ENCODE measurements around the gene ROPN1. TPM values are rescaled to one million over a fixed set of nuclear protein-coding genes. Genes with fewer than 3 reads are reported as not detected.
"Not testable (repeated sequence)": the region's sequence is repeated elsewhere in the genome, so short reads cannot be mapped to it uniquely, and the experiment has no call there.

Gene ROPN1
- total RNA-seq, 1 donor from 2014 or later, result not detected

DNA sequence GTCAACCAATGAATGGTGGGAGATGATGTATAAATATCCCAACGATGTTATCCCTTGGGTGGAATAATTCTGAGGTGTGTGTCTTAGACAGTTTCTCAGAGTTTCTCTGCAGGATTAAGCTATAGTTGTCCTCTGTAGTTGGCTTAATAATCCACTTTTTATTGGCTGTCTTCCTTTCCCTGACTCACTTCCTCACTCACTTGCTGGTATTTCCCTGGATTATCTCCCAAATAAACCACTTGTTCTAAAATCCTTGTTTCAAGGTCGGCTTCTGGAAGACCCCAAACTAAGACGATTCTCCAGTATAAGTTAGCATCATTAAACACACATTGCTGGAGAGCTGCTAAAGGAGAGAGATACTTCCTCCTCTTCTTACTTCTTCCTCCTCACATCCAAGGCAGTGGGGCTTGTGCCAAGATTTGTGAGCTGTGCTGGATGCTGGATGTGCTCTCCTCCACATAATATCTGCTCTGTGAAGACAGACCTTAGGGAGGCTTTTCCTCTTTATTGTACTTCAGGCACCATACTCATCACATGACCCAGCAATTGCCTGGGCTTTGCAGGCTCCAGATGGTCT lies 22.5 kb upstream of the ROPN1 start:
- H3K36me3 Mint-ChIP-seq (ENCODE audit: low read depth, unreplicated experiment), result no peaks in the 10 kb centered on the region
- peaks cover 19% of the 10 kb centered on the region for H3K4me1 Mint-ChIP-seq (ENCODE audit: unreplicated experiment)
- TF ChIP-seq, protein P1, sequence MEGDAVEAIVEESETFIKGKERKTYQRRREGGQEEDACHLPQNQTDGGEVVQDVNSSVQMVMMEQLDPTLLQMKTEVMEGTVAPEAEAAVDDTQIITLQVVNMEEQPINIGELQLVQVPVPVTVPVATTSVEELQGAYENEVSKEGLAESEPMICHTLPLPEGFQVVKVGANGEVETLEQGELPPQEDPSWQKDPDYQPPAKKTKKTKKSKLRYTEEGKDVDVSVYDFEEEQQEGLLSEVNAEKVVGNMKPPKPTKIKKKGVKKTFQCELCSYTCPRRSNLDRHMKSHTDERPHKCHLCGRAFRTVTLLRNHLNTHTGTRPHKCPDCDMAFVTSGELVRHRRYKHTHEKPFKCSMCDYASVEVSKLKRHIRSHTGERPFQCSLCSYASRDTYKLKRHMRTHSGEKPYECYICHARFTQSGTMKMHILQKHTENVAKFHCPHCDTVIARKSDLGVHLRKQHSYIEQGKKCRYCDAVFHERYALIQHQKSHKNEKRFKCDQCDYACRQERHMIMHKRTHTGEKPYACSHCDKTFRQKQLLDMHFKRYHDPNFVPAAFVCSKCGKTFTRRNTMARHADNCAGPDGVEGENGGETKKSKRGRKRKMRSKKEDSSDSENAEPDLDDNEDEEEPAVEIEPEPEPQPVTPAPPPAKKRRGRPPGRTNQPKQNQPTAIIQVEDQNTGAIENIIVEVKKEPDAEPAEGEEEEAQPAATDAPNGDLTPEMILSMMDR (IDR thresholded peaks at IDR 0.05; ENCODE audit: unreplicated experiment), result no peak
- H3K4me3 Mint-ChIP-seq (ENCODE audit: unreplicated experiment), result no peak overlapping the region
- no peak overlapping the region for H3K27ac Mint-ChIP-seq (ENCODE audit: unreplicated experiment)
- no peak for DNase-seq (ENCODE audit: low spot score)
- no peaks in the 10 kb centered on the region for H3K27me3 Mint-ChIP-seq (ENCODE audit: unreplicated experiment)
- no peaks in the 10 kb centered on the region for H3K9me3 Mint-ChIP-seq (ENCODE audit: unreplicated experiment)

DNA sequence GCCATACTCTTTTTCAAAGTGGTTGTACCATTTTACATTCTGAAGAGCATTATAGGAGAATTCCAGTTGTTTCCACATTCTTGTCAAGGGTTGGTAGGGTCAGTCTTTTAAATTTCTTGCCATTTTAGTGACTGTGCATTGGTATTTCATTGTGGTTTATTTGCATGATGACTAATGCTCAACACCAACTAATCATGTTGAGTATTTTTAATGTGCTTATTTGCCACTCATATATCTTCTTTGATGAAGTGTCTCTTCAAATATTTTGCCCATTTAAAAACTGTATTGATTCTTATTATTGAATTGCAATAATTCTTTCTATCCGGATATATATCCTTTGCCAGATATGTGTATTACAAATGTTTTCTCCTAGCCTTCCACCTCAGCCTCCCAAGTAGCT lies 16.4 kb upstream of the ROPN1 start:
- not testable (repeated sequence) for H3K27me3 Mint-ChIP-seq (ENCODE audit: unreplicated experiment); DNase-seq (ENCODE audit: low spot score); H3K4me3 Mint-ChIP-seq (ENCODE audit: unreplicated experiment); H3K36me3 Mint-ChIP-seq (ENCODE audit: low read depth, unreplicated experiment); H3K9me3 Mint-ChIP-seq (ENCODE audit: unreplicated experiment); H3K4me1 Mint-ChIP-seq (ENCODE audit: unreplicated experiment); H3K27ac Mint-ChIP-seq (ENCODE audit: unreplicated experiment)

DNA sequence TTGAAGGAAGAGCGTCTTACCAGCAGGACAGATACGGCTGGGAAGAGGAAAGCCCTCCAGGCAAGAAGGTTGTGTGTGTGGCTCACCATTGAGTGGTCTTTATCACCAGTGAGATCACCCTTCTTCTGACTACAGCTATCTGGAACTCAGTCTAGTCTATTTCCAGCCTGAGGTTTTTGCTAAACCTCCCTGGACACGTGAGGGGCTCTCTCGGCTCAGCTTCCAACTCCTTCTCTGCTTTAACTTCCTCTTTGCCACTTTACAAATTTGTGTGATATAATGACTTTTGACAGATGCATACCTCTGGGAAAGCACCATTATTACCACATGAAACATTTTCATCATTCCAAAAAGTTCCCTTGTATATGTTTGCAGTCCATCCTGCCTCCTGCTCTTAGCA lies 15.3 kb upstream of the ROPN1 start:
- Mint-ChIP-seq H3K36me3 (ENCODE audit: low read depth, unreplicated experiment) (no peaks in the 10 kb centered on the region), H3K27ac (ENCODE audit: unreplicated experiment) (no peak overlapping the region), H3K4me1 (ENCODE audit: unreplicated experiment) (no peaks in the 10 kb centered on the region), H3K27me3 (ENCODE audit: unreplicated experiment) (no peaks in the 10 kb centered on the region), H3K9me3 (ENCODE audit: unreplicated experiment) (no peaks in the 10 kb centered on the region), H3K4me3 (ENCODE audit: unreplicated experiment) (no peak overlapping the region)
- no peak for DNase-seq (ENCODE audit: low spot score)
- TF ChIP-seq, protein P1 (IDR thresholded peaks at IDR 0.05; ENCODE audit: unreplicated experiment), result no peak

DNA sequence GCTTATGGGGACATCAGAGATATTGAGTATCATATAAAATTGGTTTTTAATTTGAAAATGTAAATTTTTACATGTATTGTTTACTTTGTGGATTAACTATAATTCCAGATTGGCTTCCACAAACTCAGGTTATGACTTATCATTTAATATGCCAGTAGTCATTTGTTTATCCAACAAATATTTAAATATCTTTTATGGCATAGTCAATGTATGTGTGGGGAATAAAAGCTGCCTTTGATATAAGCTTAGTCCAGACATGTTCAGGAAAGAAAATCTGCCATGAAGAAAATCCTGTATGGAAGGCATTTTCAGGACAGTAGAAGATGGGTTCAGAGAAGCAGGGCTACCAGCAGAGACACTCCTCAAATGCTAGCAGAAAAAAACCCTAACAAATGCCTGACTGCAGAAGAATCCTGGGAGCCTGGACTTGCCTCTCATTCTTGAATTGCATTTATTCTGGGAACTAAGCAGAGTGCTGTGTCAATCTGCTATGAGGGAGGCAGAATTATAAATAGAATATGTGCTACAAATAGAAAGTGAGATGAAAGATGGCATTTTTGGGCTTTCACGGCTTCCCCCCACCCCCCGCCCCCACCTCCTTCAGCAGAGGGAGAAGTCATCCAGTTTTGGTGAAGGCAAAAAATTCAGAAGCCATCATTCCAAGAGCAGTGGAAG lies 10.6 kb upstream of the ROPN1 start:
- not testable (repeated sequence) for H3K27ac Mint-ChIP-seq (ENCODE audit: unreplicated experiment); H3K4me1 Mint-ChIP-seq (ENCODE audit: unreplicated experiment); DNase-seq (ENCODE audit: low spot score); H3K4me3 Mint-ChIP-seq (ENCODE audit: unreplicated experiment); H3K9me3 Mint-ChIP-seq (ENCODE audit: unreplicated experiment); H3K27me3 Mint-ChIP-seq (ENCODE audit: unreplicated experiment); H3K36me3 Mint-ChIP-seq (ENCODE audit: low read depth, unreplicated experiment)

DNA sequence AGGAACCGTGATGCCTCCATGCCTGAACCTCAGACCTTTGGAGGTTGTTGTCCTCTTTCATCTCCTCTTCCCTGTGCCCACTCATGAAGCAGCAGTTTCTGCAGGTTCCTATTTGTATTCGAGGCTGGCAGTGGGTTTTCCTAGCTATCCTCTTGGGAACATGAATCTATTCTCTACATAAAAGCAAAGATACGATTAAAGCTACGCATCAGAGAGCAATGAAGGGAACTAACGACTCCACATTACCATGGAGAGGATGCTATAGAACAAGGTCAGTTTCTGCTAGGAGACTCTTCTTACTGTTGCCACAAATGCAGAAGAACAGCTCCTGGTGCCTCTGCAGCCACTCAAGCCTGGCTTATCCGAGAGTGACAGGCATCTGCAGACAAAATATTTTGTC lies 9.4 kb upstream of the ROPN1 start:
- not testable (repeated sequence) for DNase-seq (ENCODE audit: low spot score); H3K4me3 Mint-ChIP-seq (ENCODE audit: unreplicated experiment); H3K4me1 Mint-ChIP-seq (ENCODE audit: unreplicated experiment); H3K27me3 Mint-ChIP-seq (ENCODE audit: unreplicated experiment); H3K9me3 Mint-ChIP-seq (ENCODE audit: unreplicated experiment); H3K27ac Mint-ChIP-seq (ENCODE audit: unreplicated experiment); H3K36me3 Mint-ChIP-seq (ENCODE audit: low read depth, unreplicated experiment)

DNA sequence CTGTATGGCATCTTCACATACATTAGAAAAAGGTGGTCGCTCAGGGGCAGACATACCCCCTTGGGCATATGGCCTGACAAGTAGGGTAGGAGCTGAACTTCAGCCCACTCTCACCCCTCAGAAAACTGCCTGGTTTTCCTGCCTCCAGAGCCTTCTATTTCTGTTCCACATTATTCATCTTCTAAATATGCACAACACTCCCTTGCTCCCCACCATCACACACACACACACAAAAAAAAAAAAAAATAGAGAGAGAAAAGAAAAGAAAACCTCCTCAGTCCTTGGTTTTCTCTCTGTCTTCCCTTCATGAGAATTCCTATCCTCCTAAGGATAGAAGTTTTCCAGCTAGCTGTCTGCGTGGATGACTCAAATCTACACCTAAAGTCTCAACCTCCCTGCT lies 5.6 kb upstream of the ROPN1 start:
- no peak overlapping the region for H3K4me3 Mint-ChIP-seq (ENCODE audit: unreplicated experiment)
- H3K36me3 Mint-ChIP-seq (ENCODE audit: low read depth, unreplicated experiment), result no peaks in the 10 kb centered on the region
- no peaks in the 10 kb centered on the region for H3K4me1 Mint-ChIP-seq (ENCODE audit: unreplicated experiment)
- H3K9me3 Mint-ChIP-seq (ENCODE audit: unreplicated experiment), result no peaks in the 10 kb centered on the region
- TF ChIP-seq, protein P1 (IDR thresholded peaks at IDR 0.05; ENCODE audit: unreplicated experiment), result no peak
- no peak overlapping the region for H3K27ac Mint-ChIP-seq (ENCODE audit: unreplicated experiment)
- H3K27me3 Mint-ChIP-seq (ENCODE audit: unreplicated experiment), result no peaks in the 10 kb centered on the region
- no peak for DNase-seq (ENCODE audit: low spot score)
